WERI-Rb-1 (cell line): ENCODE results near the gene RASAL2.

Source experiments
- DNase-seq: peaks from one replicate; pipeline ENCODE4 v3.0.0-alpha.2; 2020
- H3K27ac ChIP-seq: fragments of 250-450 bp; sonication (Bioruptor Pico); 2 replicates; pipeline ENCODE4 v1.5.1; 2020; ENCODE audit warnings: mild to moderate bottlenecking, moderate library complexity
- H3K27me3 ChIP-seq: fragments of 250-450 bp; sonication (Bioruptor Pico); 2 replicates; pipeline ENCODE4 v1.5.1; 2021; ENCODE audit warnings: mild to moderate bottlenecking, low read depth, moderate library complexity; ENCODE audit not compliant: insufficient read depth, severe bottlenecking
- H3K36me3 ChIP-seq: fragments of 250-450 bp; sonication (Bioruptor Pico); 2 replicates; pipeline ENCODE4 v1.5.1; 2020; ENCODE audit warnings: mild to moderate bottlenecking, moderate library complexity
- H3K4me3 ChIP-seq: 2 replicates; pipeline ENCODE4 v1.5.1; 2011; ENCODE audit warnings: low read depth, mild to moderate bottlenecking, control low read depth, low read length
- H3K9me3 ChIP-seq: fragments of 250-450 bp; sonication (Bioruptor Pico); 2 replicates; pipeline ENCODE4 v1.5.1; 2021; ENCODE audit warnings: mild to moderate bottlenecking, moderate library complexity; ENCODE audit not compliant: severe bottlenecking
- CTCF ChIP-seq: IDR thresholded peaks from 2 replicates; pipeline ENCODE4 v1.5.1; 2011; ENCODE audit warnings: low read depth, mild to moderate bottlenecking, control low read depth, inconsistent platforms, low read length

RASAL2 gene

DNA sequence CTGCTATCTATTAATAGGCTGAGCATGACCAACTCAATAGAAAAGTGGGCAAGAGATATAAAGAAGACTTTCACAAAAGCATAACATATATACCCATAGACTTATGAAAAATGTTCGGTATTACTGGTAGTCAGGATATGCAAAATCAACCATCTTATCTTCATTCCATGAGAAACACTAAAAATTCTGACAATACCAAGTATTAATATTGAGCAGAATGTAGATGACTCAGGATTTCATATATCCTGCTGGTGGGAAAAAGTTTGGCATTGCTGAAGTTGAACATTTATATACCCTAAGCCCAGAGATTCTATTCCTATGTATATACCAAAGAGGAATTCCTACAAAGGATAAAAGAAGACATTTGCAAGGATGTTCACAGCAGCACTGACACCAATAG is 264.6 kb downstream of the RASAL2 start:
- Histone ChIP-seq H3K4me3 (no peak overlapping the region), H3K9me3 (no peaks in the 10 kb centered on the region), H3K27me3 (no peaks in the 10 kb centered on the region), H3K27ac (no peak overlapping the region), H3K36me3 (no peaks in the 10 kb centered on the region)
- no peak for TF ChIP-seq CTCF
- DNase-seq, result no peak

GRCh38 chr1:178360421-178360820 is 266.5 kb downstream of the RASAL2 start:
- Histone ChIP-seq H3K36me3 (no peaks in the 10 kb centered on the region), H3K27me3 (no peaks in the 10 kb centered on the region), H3K4me3 (no peak overlapping the region), H3K9me3 (no peaks in the 10 kb centered on the region), H3K27ac (no peak overlapping the region)
- no peak for DNase-seq
- TF ChIP-seq CTCF, result no peak

- Histone ChIP-seq H3K27ac (no peak overlapping the region), H3K27me3 (no peaks in the 10 kb centered on the region), H3K4me3 (no peak overlapping the region), H3K36me3 (no peaks in the 10 kb centered on the region), H3K9me3 (no peaks in the 10 kb centered on the region)
- TF ChIP-seq CTCF, result peak; percentile 41
- peak; percentile 25 for DNase-seq
Observed at GRCh38 chr1:178361847-178362246, 267.9 kb downstream of the RASAL2 start.

GRCh38 chr1:178362747-178363146 is 268.8 kb downstream of the RASAL2 start:
- no peak for DNase-seq
- no peaks in the 10 kb centered on the region for H3K9me3 ChIP-seq
- TF ChIP-seq CTCF, result no peak
- no peak overlapping the region for H3K27ac ChIP-seq
- H3K36me3 ChIP-seq, result no peaks in the 10 kb centered on the region
- H3K4me3 ChIP-seq, result no peak overlapping the region
- no peaks in the 10 kb centered on the region for H3K27me3 ChIP-seq

- H3K4me3 ChIP-seq, result no peak overlapping the region
- no peaks in the 10 kb centered on the region for H3K27me3 ChIP-seq
- no peak for TF ChIP-seq CTCF
- H3K36me3 ChIP-seq, result no peaks in the 10 kb centered on the region
- no peaks in the 10 kb centered on the region for H3K9me3 ChIP-seq
- no peak for DNase-seq
- no peak overlapping the region for H3K27ac ChIP-seq
Observed at GRCh38 chr1:178364782-178365181, 270.9 kb downstream of the RASAL2 start.

DNA sequence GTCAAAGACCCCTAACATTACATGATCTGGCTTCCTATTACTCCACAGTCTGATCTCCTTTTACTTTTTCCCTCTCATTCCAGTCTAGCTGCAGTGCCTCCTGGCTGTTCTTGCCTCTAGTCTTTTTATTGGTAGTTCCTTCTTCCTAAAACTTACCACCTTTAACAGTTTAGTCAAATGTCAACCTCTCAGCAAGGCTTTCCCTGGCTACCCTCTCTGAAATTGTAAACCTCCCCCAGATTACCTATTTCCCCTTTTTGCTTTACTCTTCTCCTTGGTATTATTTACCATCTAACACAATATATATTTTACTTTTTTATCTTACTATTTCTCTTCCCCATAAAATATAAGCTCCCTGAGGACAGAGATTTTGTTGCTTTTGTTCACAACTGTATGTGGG is 273.2 kb downstream of the RASAL2 start:
- Histone ChIP-seq H3K36me3 (no peaks in the 10 kb centered on the region), H3K4me3 (no peak overlapping the region), H3K9me3 (no peaks in the 10 kb centered on the region), H3K27ac (no peak overlapping the region), H3K27me3 (no peaks in the 10 kb centered on the region)
- no peak for DNase-seq
- no peak for TF ChIP-seq CTCF
